ENCODE measurements around the gene CKM.

DNA sequence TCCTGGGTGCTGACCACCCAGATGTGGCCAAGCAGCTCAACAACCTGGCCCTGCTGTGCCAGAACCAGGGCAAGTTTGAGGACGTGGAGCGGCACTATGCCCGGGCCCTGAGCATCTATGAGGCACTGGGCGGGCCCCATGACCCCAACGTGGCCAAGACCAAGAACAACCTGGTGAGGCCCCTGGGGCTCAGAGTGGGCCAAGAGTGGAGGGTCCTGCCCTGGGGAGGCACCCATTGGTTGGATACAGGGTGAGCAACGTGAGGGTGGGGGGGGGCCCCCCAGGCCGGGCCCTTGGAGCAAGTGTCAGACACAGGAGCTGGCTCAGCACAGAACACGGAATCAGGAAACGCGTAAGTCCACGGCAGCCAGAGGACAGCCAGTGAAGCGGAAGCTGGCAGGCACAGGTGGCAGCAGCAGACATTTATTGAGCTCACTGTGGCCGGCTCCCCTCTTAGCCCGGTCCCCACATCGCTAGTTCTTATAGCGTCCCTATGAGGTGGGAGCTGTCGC is 26.8 kb upstream of the CKM start:
- TF ChIP-seq, protein P1, sequence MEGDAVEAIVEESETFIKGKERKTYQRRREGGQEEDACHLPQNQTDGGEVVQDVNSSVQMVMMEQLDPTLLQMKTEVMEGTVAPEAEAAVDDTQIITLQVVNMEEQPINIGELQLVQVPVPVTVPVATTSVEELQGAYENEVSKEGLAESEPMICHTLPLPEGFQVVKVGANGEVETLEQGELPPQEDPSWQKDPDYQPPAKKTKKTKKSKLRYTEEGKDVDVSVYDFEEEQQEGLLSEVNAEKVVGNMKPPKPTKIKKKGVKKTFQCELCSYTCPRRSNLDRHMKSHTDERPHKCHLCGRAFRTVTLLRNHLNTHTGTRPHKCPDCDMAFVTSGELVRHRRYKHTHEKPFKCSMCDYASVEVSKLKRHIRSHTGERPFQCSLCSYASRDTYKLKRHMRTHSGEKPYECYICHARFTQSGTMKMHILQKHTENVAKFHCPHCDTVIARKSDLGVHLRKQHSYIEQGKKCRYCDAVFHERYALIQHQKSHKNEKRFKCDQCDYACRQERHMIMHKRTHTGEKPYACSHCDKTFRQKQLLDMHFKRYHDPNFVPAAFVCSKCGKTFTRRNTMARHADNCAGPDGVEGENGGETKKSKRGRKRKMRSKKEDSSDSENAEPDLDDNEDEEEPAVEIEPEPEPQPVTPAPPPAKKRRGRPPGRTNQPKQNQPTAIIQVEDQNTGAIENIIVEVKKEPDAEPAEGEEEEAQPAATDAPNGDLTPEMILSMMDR (IDR thresholded peaks at IDR 0.05; ENCODE audit: poor library complexity): no peak
- no peak for TF ChIP-seq EZH2 (IDR thresholded peaks at IDR 0.05; ENCODE audit: borderline replicate concordance)
- TF ChIP-seq EZH2phosphoT487 (IDR thresholded peaks at IDR 0.05; ENCODE audit: low read depth, severe bottlenecking, unreplicated experiment): no peak

All from hepatocyte (in vitro differentiated cells).